ENCODE data around the gene ITPRID1.
"Not testable (repeated sequence)": the region's sequence is repeated elsewhere in the genome, so short reads cannot be mapped to it uniquely, and the experiment has no call there.

ITPRID1 gene

DNA sequence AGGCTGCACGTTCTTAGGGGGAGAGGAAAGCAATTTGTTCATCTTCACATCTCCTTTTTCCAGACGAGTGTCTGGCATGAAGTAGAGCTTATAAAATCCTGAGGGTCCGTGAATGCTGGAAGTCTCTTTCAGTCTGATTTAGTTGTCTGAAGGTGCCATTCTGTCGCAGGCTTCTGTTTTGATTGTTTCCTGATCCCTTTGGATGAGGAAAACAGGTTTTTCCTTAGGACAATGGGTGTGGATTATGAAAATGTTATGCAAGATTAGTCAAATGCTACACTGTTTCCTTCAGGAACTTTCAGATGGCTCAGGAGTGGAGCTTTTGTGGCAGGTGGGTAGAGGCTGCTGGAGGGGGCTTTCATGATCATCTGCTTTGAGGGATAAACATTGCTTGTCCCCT is at the start of gene ITPRID1:
ITPRID1 (plus strand) TSS at position 301 of the 400 bp plus-strand sequence. CDS start 38,935 bp downstream, outside the sequence.
- no peak within 1 kb of the TSS for H2AFZ ChIP-seq (ENCODE audit: low read depth, low read length)

DNA sequence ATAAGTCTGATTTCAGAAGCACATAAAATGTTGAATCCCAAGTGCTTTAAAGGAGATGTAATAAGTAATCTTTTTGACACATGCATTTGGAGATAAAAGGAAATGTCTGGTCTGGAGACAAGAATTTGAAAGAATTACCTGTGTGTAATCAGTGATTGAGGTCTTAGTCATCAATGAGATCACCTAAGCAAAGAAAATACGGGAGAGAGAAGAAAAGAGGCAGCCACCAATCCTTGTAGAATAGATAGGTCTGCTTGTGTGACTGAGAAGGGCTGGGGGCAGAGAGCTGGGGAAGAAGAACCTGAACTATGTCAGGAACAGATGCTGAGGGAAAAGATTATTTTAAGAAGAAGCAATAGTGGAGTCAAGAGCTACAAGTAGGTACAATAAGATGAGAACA is 49.3 kb upstream of the ITPRID1 start:
- Histone ChIP-seq H3K36me3 (ENCODE audit: insufficient read depth, low read length) (no peaks in the 10 kb centered on the region), H3K4me3 (ENCODE audit: low read length) (no peak overlapping the region), H3K4me1 (ENCODE audit: insufficient read depth, low read length) (peaks cover 6% of the 10 kb centered on the region), H3K9me3 (ENCODE audit: low read length) (no peaks in the 10 kb centered on the region), H3K27me3 (ENCODE audit: insufficient read depth, low read length) (no peaks in the 10 kb centered on the region), H2AFZ (ENCODE audit: low read depth, low read length) (no peak overlapping the region)

More for the DNA sequence above, at the start of gene ITPRID1:
- H3K4me3 ChIP-seq (ENCODE audit: low read length): no peak within 1 kb of the TSS
- H3K27me3 ChIP-seq (ENCODE audit: insufficient read depth, low read length): no peaks in the 10 kb centered on the region
- no peaks in the 10 kb centered on the region for H3K4me1 ChIP-seq (ENCODE audit: insufficient read depth, low read length)
- no peaks in the 10 kb centered on the region for H3K9me3 ChIP-seq (ENCODE audit: low read length)
- H3K36me3 ChIP-seq (ENCODE audit: insufficient read depth, low read length): no peaks in the 10 kb centered on the region

DNA sequence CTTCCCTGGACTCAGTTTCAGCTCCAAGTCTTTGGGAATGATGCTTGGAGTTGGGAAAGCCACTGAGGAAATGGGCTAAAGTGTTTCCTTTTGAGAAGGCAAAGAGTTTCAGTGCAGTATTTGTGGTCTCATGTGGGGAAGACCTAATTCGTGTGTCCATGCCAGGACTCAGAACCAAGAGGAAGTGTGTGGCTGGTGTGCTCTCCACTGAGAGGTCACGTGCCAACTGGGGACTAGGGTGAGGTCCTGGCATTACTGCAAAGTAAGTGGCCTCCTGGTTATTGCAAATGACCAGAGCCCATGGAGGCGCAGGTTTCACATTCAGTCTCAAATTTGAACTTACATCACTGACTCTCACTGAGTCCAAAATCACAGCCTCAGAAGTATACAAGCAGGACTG is 48.6 kb upstream of the ITPRID1 start:
- Histone ChIP-seq H3K9me3 (ENCODE audit: low read length) (no peaks in the 10 kb centered on the region), H2AFZ (ENCODE audit: low read depth, low read length) (no peak overlapping the region), H3K27me3 (ENCODE audit: insufficient read depth, low read length) (no peaks in the 10 kb centered on the region), H3K4me1 (ENCODE audit: insufficient read depth, low read length) (peaks cover 6% of the 10 kb centered on the region), H3K36me3 (ENCODE audit: insufficient read depth, low read length) (no peaks in the 10 kb centered on the region), H3K4me3 (ENCODE audit: low read length) (no peak overlapping the region)

DNA sequence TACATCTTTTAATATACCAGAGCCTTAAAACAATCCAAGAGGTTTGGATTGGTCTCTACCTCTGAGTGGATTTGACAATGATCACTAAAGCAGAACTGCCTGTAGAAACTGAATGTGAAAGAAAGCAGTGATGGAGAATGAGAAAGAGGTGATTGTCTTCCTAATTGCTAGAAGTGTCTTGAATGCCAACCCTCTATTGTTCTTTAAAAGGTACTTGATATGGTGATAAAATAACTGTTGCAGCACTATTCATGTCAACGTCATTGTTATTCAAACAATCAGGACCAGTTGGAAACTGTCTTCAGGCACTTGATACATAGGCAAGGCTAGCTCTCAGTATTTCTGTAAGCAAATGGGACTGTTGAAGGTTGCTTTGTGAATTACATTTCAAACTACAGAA is 47.9 kb upstream of the ITPRID1 start:
- no peak overlapping the region for H2AFZ ChIP-seq (ENCODE audit: low read depth, low read length)
- no peaks in the 10 kb centered on the region for H3K27me3 ChIP-seq (ENCODE audit: insufficient read depth, low read length)
- H3K4me3 ChIP-seq (ENCODE audit: low read length): no peak overlapping the region
- no peaks in the 10 kb centered on the region for H3K9me3 ChIP-seq (ENCODE audit: low read length)
- H3K4me1 ChIP-seq (ENCODE audit: insufficient read depth, low read length): no peaks in the 10 kb centered on the region
- no peaks in the 10 kb centered on the region for H3K36me3 ChIP-seq (ENCODE audit: insufficient read depth, low read length)

DNA sequence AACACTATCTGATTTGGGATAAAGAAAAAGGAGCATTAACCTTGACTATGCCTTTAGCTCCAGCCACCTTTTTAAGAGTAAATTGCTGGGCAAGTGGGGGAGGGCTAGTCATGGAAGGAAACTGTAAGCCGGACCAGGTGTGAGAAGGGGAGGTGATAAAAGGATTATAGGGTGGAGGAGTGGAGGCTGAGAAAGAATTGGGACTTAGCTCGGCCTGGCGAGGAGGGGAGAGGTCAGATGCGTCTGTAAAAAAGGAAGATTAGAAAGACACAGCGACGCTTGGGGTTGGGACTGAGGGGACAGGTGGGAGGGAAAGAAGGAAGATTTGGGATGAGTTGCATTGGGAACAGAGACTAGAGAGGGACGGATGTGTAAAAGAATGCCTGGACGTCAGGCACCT is 43.0 kb upstream of the ITPRID1 start:
- not testable (repeated sequence) for H2AFZ ChIP-seq (ENCODE audit: low read depth, low read length); H3K4me3 ChIP-seq (ENCODE audit: low read length); H3K4me1 ChIP-seq (ENCODE audit: insufficient read depth, low read length); H3K9me3 ChIP-seq (ENCODE audit: low read length); H3K36me3 ChIP-seq (ENCODE audit: insufficient read depth, low read length); H3K27me3 ChIP-seq (ENCODE audit: insufficient read depth, low read length)

- H3K36me3 ChIP-seq (ENCODE audit: insufficient read depth, low read length): no peaks in the 10 kb centered on the region
- no peaks in the 10 kb centered on the region for H3K9me3 ChIP-seq (ENCODE audit: low read length)
- H3K4me3 ChIP-seq (ENCODE audit: low read length): no peak overlapping the region
Measured at GRCh38 chr7:31475368-31475767, 38.5 kb upstream of the ITPRID1 start.

DNA sequence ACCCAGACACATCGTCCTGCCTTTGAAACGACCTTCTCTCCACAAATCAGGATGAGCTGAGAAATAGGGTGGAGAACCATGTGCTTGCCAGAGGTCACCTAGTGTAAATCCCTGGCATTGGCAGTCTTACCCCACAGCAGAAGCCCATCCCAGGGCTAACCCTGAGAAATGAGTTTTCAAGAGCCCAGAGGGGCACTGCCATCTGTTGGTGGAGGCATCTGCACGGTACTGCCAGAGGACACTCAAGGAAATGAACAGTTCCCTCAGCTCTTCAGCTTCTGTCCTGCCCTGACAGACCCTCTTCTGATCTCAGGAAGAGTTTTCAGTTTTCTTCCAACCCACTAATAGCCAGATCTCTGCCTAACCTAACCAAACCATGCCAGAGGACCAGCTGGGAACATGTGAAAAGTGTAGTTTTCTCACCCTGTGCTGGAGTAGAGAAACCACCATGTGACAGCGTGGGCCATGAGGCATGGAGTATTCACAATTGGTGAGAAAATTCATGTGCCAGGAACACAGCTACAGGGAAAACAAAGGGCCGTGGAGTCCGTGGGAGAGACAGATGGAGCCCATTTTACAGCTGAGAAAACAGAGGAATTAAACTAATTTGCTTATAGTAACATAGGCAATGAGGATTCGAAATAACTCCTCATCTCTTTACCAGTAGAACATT is 37.7 kb upstream of the ITPRID1 start:
- H3K4me3 ChIP-seq (ENCODE audit: low read length): no peak overlapping the region
- no peaks in the 10 kb centered on the region for H3K36me3 ChIP-seq (ENCODE audit: insufficient read depth, low read length)
- peaks cover 5% of the 10 kb centered on the region for H3K4me1 ChIP-seq (ENCODE audit: insufficient read depth, low read length)
- H3K27me3 ChIP-seq (ENCODE audit: insufficient read depth, low read length): no peaks in the 10 kb centered on the region
- H3K9me3 ChIP-seq (ENCODE audit: low read length): no peaks in the 10 kb centered on the region
- H2AFZ ChIP-seq (ENCODE audit: low read depth, low read length): no peak overlapping the region

More at GRCh38 chr7:31475368-31475767, 38.5 kb upstream of the ITPRID1 start:
- no peak overlapping the region for H2AFZ ChIP-seq (ENCODE audit: low read depth, low read length)
- peaks cover 5% of the 10 kb centered on the region for H3K4me1 ChIP-seq (ENCODE audit: insufficient read depth, low read length)
- no peaks in the 10 kb centered on the region for H3K27me3 ChIP-seq (ENCODE audit: insufficient read depth, low read length)

GRCh38 chr7:31476941-31477677 is 36.8 kb upstream of the ITPRID1 start:
- Histone ChIP-seq H3K9me3 (ENCODE audit: low read length) (no peaks in the 10 kb centered on the region), H3K4me1 (ENCODE audit: insufficient read depth, low read length) (peaks cover 5% of the 10 kb centered on the region), H3K4me3 (ENCODE audit: low read length) (no peak overlapping the region), H3K36me3 (ENCODE audit: insufficient read depth, low read length) (no peaks in the 10 kb centered on the region), H2AFZ (ENCODE audit: low read depth, low read length) (no peak overlapping the region), H3K27me3 (ENCODE audit: insufficient read depth, low read length) (no peaks in the 10 kb centered on the region)

- no peak overlapping the region for H3K4me3 ChIP-seq (ENCODE audit: low read length)
- peaks cover 5% of the 10 kb centered on the region for H3K4me1 ChIP-seq (ENCODE audit: insufficient read depth, low read length)
- no peak overlapping the region for H2AFZ ChIP-seq (ENCODE audit: low read depth, low read length)
- H3K27me3 ChIP-seq (ENCODE audit: insufficient read depth, low read length): no peaks in the 10 kb centered on the region
- no peaks in the 10 kb centered on the region for H3K9me3 ChIP-seq (ENCODE audit: low read length)
- no peaks in the 10 kb centered on the region for H3K36me3 ChIP-seq (ENCODE audit: insufficient read depth, low read length)
Measured at GRCh38 chr7:31478018-31478417, 35.9 kb upstream of the ITPRID1 start.

GRCh38 chr7:31478721-31479120 is 35.2 kb upstream of the ITPRID1 start:
- Histone ChIP-seq H3K9me3 (ENCODE audit: low read length) (no peaks in the 10 kb centered on the region), H3K4me1 (ENCODE audit: insufficient read depth, low read length) (peaks cover 5% of the 10 kb centered on the region), H3K4me3 (ENCODE audit: low read length) (no peak overlapping the region), H3K36me3 (ENCODE audit: insufficient read depth, low read length) (no peaks in the 10 kb centered on the region), H3K27me3 (ENCODE audit: insufficient read depth, low read length) (no peaks in the 10 kb centered on the region), H2AFZ (ENCODE audit: low read depth, low read length) (no peak overlapping the region)

- Histone ChIP-seq H3K4me3 (ENCODE audit: low read length) (no peak overlapping the region), H2AFZ (ENCODE audit: low read depth, low read length) (no peak overlapping the region), H3K9me3 (ENCODE audit: low read length) (no peaks in the 10 kb centered on the region), H3K27me3 (ENCODE audit: insufficient read depth, low read length) (no peaks in the 10 kb centered on the region), H3K36me3 (ENCODE audit: insufficient read depth, low read length) (no peaks in the 10 kb centered on the region), H3K4me1 (ENCODE audit: insufficient read depth, low read length) (no peaks in the 10 kb centered on the region)
Measured at GRCh38 chr7:31487071-31487470, 26.8 kb upstream of the ITPRID1 start.

DNA sequence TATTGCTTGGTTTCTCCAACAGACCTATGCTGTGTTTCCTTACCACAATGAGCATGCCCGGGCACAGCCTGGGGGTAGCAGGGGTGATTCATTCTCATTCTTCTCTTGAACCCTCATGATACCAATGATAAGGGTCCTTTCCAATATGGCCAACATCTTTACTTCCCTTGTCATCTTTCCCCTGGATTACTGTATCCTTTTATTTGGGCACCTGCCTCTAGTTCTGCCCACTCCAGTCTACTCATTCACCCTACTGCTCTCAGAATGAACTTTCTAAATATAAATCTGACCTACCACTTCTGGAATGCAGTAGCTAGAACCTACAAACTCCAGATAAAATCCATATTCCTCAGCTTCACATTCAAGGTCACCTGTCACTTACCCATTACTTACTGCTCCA is 26.4 kb upstream of the ITPRID1 start:
- Histone ChIP-seq H3K27me3 (ENCODE audit: insufficient read depth, low read length) (no peaks in the 10 kb centered on the region), H3K4me3 (ENCODE audit: low read length) (no peak overlapping the region), H3K4me1 (ENCODE audit: insufficient read depth, low read length) (no peaks in the 10 kb centered on the region), H3K9me3 (ENCODE audit: low read length) (no peaks in the 10 kb centered on the region), H3K36me3 (ENCODE audit: insufficient read depth, low read length) (no peaks in the 10 kb centered on the region), H2AFZ (ENCODE audit: low read depth, low read length) (no peak overlapping the region)

- Histone ChIP-seq H3K9me3 (ENCODE audit: low read length) (no peaks in the 10 kb centered on the region), H3K4me1 (ENCODE audit: insufficient read depth, low read length) (peaks cover 7% of the 10 kb centered on the region), H3K27me3 (ENCODE audit: insufficient read depth, low read length) (no peaks in the 10 kb centered on the region), H3K4me3 (ENCODE audit: low read length) (no peak overlapping the region), H2AFZ (ENCODE audit: low read depth, low read length) (no peak overlapping the region), H3K36me3 (ENCODE audit: insufficient read depth, low read length) (no peaks in the 10 kb centered on the region)
Measured at GRCh38 chr7:31488562-31489203, 25.2 kb upstream of the ITPRID1 start.

Data from neuron (in vitro differentiated cells).